Keratinocyte (primary cell): Measurements from ENCODE around the gene CCSAP. TPM values are rescaled to one million over a fixed set of nuclear protein-coding genes. Genes with fewer than 3 reads are reported as not detected.

Source experiments
- DNase-seq: peaks from one replicate; pipeline ENCODE4 v3.0.0-alpha.2; 2011; ENCODE audit warnings: low read depth, missing footprints, low spot score
- FAIRE-seq: peaks from 2 replicates; lab custom pipeline; 2011; peaks lifted over from hg19 to GRCh38; lab: Jason Lieb, UNC
- H2AFZ ChIP-seq: 2 replicates; pipeline ENCODE4 v1.6.0; 2012; ENCODE audit warnings: low read length, control low read depth, inconsistent platforms; ENCODE audit not compliant: control insufficient read depth
- H3K27ac ChIP-seq: 2 replicates; pipeline ENCODE4 v1.5.1; 2011; ENCODE audit warnings: low read length; ENCODE audit not compliant: control insufficient read depth, insufficient read depth
- H3K27me3 ChIP-seq: 3 replicates; pipeline ENCODE4 v1.6.0; 2011; ENCODE audit warnings: low read length; ENCODE audit not compliant: control insufficient read depth, insufficient read depth; ENCODE audit errors: extremely low read depth
- H3K36me3 ChIP-seq, 2 experiments: 2 replicates in 1 of 2; 3 replicates in 1 of 2; pipeline ENCODE4 v1.5.1; 2011; ENCODE audit warnings: low read length in 2 of 2, mild to moderate bottlenecking in 1 of 2; ENCODE audit not compliant: control insufficient read depth in 2 of 2, insufficient read depth in 2 of 2; ENCODE audit errors: extremely low read depth in 1 of 2
- H3K4me1 ChIP-seq: 3 replicates; pipeline ENCODE4 v1.5.1; 2011; ENCODE audit warnings: low read length; ENCODE audit not compliant: control insufficient read depth, insufficient read depth; ENCODE audit errors: extremely low read depth
- H3K4me2 ChIP-seq: 3 replicates; pipeline ENCODE4 v1.6.0; 2011; ENCODE audit warnings: low read depth, low read length; ENCODE audit not compliant: control insufficient read depth, insufficient read depth; ENCODE audit errors: extremely low read depth
- H3K4me3 ChIP-seq, 3 experiments: fragments of 200-600 bp in 1 of 3; sonication (generic) in 1 of 3; 2 replicates in 2 of 3; 3 replicates in 1 of 3; pipeline ENCODE4 v1.5.1; 2011 to 2016; ENCODE audit warnings: low read length in 3 of 3, mild to moderate bottlenecking in 3 of 3, control low read depth in 2 of 3, inconsistent platforms in 1 of 3, low read depth in 1 of 3, mixed read lengths in 1 of 3, mixed run types in 1 of 3, moderate library complexity in 1 of 3; ENCODE audit not compliant: control insufficient read depth in 2 of 3, insufficient read depth in 2 of 3; ENCODE audit errors: extremely low read depth in 1 of 3
- H3K79me2 ChIP-seq: 2 replicates; pipeline ENCODE4 v1.6.0; 2012; ENCODE audit warnings: low read length; ENCODE audit not compliant: control insufficient read depth, insufficient read depth
- H3K9ac ChIP-seq: 3 replicates; pipeline ENCODE4 v1.6.0; 2011; ENCODE audit warnings: low read length; ENCODE audit not compliant: control insufficient read depth, insufficient read depth; ENCODE audit errors: extremely low read depth
- H3K9me1 ChIP-seq: 3 replicates; pipeline ENCODE4 v1.6.0; 2011; ENCODE audit warnings: low read length; ENCODE audit not compliant: control insufficient read depth, insufficient read depth; ENCODE audit errors: extremely low read depth
- H3K9me3 ChIP-seq: 2 replicates; pipeline ENCODE4 v1.5.1; 2012; ENCODE audit warnings: low read depth, low read length; ENCODE audit not compliant: control insufficient read depth
- H4K20me1 ChIP-seq: 3 replicates; pipeline ENCODE4 v1.6.0; 2011; ENCODE audit warnings: low read length; ENCODE audit not compliant: control insufficient read depth, insufficient read depth; ENCODE audit errors: extremely low read depth
- EZH2 ChIP-seq: IDR thresholded peaks from one replicate; pipeline ENCODE4 v1.6.1; 2012; ENCODE audit warnings: inconsistent platforms, mild to moderate bottlenecking, low read length, moderate library complexity
- dilution Hi-C: fragments of 300-500 bp; cut with MboI; formaldehyde crosslinking; loops from one replicate; pipeline ENCODE4 v1.7.0; 2020; ENCODE audit warnings: low sequenced_read_pairs; ENCODE audit not compliant: extremely low pct_ligation_motif_present
- polyA plus RNA-seq, 5 experiments: library from polyadenylated mRNA; depleted of rRNA in 3 of 5; stranded (reverse) in 3 of 5; stranded (forward) in 1 of 5; unstranded in 1 of 5; fragments of >200 nt; gene quantifications; 1 replicate in 1 of 5; 2 replicates in 3 of 5; 3 replicates in 1 of 5; pipeline versions ENCODE4 v1.2.1 to v1.2.3, GENCODE V29; 2011 to 2012; ENCODE audit warnings: missing spikeins in 2 of 5, low read depth in 1 of 5, low replicate concordance in 1 of 5
- TF ChIP-seq, protein P1 (sequence below), 3 experiments: IDR thresholded peaks in 1 of 3; conservative IDR thresholded peaks in 1 of 3; optimal IDR thresholded peaks in 1 of 3; 2 replicates in 2 of 3; 3 replicates in 1 of 3; pipeline versions ENCODE3 to v1.5.1; 2011; ENCODE audit warnings: low read length in 3 of 3, mild to moderate bottlenecking in 3 of 3, moderate library complexity in 2 of 3, control low read depth in 1 of 3, inconsistent platforms in 1 of 3; ENCODE audit not compliant: insufficient read depth in 2 of 3; ENCODE audit errors: extremely low read depth in 1 of 3

Gene CCSAP
- polyA plus RNA-seq, 1 donor (not counting 4 experiments of a cell fraction or from before 2014, with no cell fraction given) = 6.5 TPM

DNA sequence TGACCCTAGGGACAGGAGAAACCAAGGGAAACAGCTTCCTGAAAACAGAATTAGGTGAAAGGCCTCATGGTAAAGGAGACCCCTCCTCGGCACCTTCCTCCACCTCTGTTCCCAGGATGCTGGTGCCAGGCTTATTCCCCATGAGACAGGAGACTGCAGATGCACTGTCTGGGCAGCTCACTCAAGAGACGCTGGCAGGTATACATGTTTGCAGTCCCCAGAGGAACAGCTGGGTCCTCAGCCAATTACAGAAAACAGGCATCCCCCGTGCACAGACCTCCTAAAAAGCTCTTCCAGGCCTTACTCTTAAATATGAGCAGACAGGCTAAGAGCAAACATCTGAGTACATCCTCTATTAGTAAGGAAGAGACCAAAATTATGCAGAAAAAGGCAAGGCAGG lies 6.5 kb downstream of the CCSAP start:
- Histone ChIP-seq H3K27ac (no peak overlapping the region), H3K9me1 (peaks cover 3% of the 10 kb centered on the region), H3K4me1 (no peaks in the 10 kb centered on the region), H3K9me3 (no peaks in the 10 kb centered on the region), H3K4me3 (no peak overlapping the region), H3K79me2 (peaks cover 28% of the 10 kb centered on the region), H2AFZ (no peak overlapping the region), H4K20me1 (no peaks in the 10 kb centered on the region), H3K4me2 (no peak overlapping the region), H3K9ac (no peak overlapping the region), H3K36me3 (peaks cover 0 to 2% of the 10 kb centered on the region in 2 experiments), H3K27me3 (no peaks in the 10 kb centered on the region)
- dilution Hi-C loops = no loop called here
- FAIRE-seq = no peak
- no peak for DNase-seq
- TF ChIP-seq, protein P1, sequence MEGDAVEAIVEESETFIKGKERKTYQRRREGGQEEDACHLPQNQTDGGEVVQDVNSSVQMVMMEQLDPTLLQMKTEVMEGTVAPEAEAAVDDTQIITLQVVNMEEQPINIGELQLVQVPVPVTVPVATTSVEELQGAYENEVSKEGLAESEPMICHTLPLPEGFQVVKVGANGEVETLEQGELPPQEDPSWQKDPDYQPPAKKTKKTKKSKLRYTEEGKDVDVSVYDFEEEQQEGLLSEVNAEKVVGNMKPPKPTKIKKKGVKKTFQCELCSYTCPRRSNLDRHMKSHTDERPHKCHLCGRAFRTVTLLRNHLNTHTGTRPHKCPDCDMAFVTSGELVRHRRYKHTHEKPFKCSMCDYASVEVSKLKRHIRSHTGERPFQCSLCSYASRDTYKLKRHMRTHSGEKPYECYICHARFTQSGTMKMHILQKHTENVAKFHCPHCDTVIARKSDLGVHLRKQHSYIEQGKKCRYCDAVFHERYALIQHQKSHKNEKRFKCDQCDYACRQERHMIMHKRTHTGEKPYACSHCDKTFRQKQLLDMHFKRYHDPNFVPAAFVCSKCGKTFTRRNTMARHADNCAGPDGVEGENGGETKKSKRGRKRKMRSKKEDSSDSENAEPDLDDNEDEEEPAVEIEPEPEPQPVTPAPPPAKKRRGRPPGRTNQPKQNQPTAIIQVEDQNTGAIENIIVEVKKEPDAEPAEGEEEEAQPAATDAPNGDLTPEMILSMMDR (optimal IDR thresholded peaks at IDR 0.05 in 1 of 3, IDR thresholded peaks at IDR 0.05 in 1 of 3, conservative IDR thresholded peaks at IDR 0.05 in 1 of 3; ENCODE audit: extremely low read depth in 1 of 3, insufficient read depth in 2 of 3, low read length in 3 of 3) = no peak
- TF ChIP-seq EZH2 = no peak

DNA sequence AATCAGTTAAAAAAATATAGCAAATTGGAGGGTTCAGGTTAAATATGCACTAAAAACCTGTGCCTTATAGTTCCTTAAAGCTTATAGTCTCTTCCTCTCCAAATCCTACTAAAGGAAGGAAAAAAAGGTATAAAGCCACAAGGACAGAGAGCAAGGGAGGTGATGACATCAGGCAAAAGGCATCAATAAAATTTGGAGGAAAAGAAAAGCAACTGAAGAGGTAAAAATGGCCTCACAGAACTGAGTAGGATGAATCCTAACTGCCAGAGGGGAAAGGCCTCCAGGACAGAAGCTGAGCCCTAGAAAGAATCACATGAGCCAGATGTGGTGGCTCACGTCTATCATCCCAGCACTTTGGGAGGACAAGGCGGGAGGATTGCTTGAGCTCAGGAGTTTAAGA lies 8.1 kb downstream of the CCSAP start:
- dilution Hi-C loops = no loop called here
- Histone ChIP-seq H2AFZ (no peak overlapping the region), H3K9me3 (no peaks in the 10 kb centered on the region), H3K27ac (no peak overlapping the region), H3K4me3 (no peak overlapping the region), H3K27me3 (no peaks in the 10 kb centered on the region), H4K20me1 (no peaks in the 10 kb centered on the region), H3K36me3 (peaks cover 0 to 2% of the 10 kb centered on the region in 2 experiments), H3K4me2 (no peak overlapping the region), H3K79me2 (peaks cover 21% of the 10 kb centered on the region), H3K9ac (no peak overlapping the region), H3K4me1 (no peaks in the 10 kb centered on the region), H3K9me1 (peaks cover 2% of the 10 kb centered on the region)
- FAIRE-seq (no peak), DNase-seq (no peak)
- no peak for TF ChIP-seq EZH2
- TF ChIP-seq, protein P1 (optimal IDR thresholded peaks at IDR 0.05 in 1 of 3, IDR thresholded peaks at IDR 0.05 in 1 of 3, conservative IDR thresholded peaks at IDR 0.05 in 1 of 3; ENCODE audit: extremely low read depth in 1 of 3, insufficient read depth in 2 of 3, low read length in 3 of 3) = no peak
